ENCODE measurements around the gene CSHL1.

Gene CSHL1

GRCh38 chr17:63944736-63945499 is 33.9 kb upstream of the CSHL1 start:
- H3K36me3 ChIP-seq (ENCODE audit: control insufficient read depth, insufficient read depth, low read length) = no peaks in the 10 kb centered on the region

GRCh38 chr17:63943745-63944144 is 32.7 kb upstream of the CSHL1 start:
- peaks cover 3% of the 10 kb centered on the region for H3K4me1 ChIP-seq
- H3K9ac ChIP-seq = no peak overlapping the region
- no peak overlapping the region for H3K27ac ChIP-seq
- H2AFZ ChIP-seq = no peak overlapping the region
- no peaks in the 10 kb centered on the region for H3K79me2 ChIP-seq
- H3K27me3 ChIP-seq (ENCODE audit: control insufficient read depth, insufficient read depth, low read length) = no peaks in the 10 kb centered on the region
- no peak overlapping the region for H3K4me3 ChIP-seq (ENCODE audit: low read depth, low read length)
- no peak for TF ChIP-seq CTCF (IDR thresholded peaks at IDR 0.05)
- H3K4me2 ChIP-seq (ENCODE audit: low read length) = no peak overlapping the region
- no peaks in the 10 kb centered on the region for H3K36me3 ChIP-seq (ENCODE audit: control insufficient read depth, insufficient read depth, low read length)
- H3K9me3 ChIP-seq (ENCODE audit: control insufficient read depth, low read length) = no peaks in the 10 kb centered on the region

More at GRCh38 chr17:63944736-63945499, 33.9 kb upstream of the CSHL1 start:
- Histone ChIP-seq H3K4me1 (peaks cover 3% of the 10 kb centered on the region), H2AFZ (no peak overlapping the region), H3K4me2 (ENCODE audit: low read length) (no peak overlapping the region), H3K79me2 (no peaks in the 10 kb centered on the region), H3K27ac (no peak overlapping the region), H3K9me3 (ENCODE audit: control insufficient read depth, low read length) (no peaks in the 10 kb centered on the region), H3K9ac (no peak overlapping the region), H3K27me3 (ENCODE audit: control insufficient read depth, insufficient read depth, low read length) (no peaks in the 10 kb centered on the region), H3K4me3 (ENCODE audit: low read depth, low read length) (no peak overlapping the region)
- no peak for TF ChIP-seq CTCF (IDR thresholded peaks at IDR 0.05)

- no peak overlapping the region for H3K4me3 ChIP-seq (ENCODE audit: low read depth, low read length)
- H3K4me2 ChIP-seq (ENCODE audit: low read length) = no peak overlapping the region
- H3K9me3 ChIP-seq (ENCODE audit: control insufficient read depth, low read length) = no peaks in the 10 kb centered on the region
- H3K27me3 ChIP-seq (ENCODE audit: control insufficient read depth, insufficient read depth, low read length) = no peaks in the 10 kb centered on the region
- no peaks in the 10 kb centered on the region for H3K36me3 ChIP-seq (ENCODE audit: control insufficient read depth, insufficient read depth, low read length)
- no peak overlapping the region for H2AFZ ChIP-seq
- H3K79me2 ChIP-seq = no peaks in the 10 kb centered on the region
- H3K4me1 ChIP-seq = peaks cover 3% of the 10 kb centered on the region
- no peak for TF ChIP-seq CTCF (IDR thresholded peaks at IDR 0.05)
- no peak overlapping the region for H3K27ac ChIP-seq
- H3K9ac ChIP-seq = no peak overlapping the region
Measured at GRCh38 chr17:63942309-63942985, 31.4 kb upstream of the CSHL1 start.

GRCh38 chr17:63941751-63942150 is 30.7 kb upstream of the CSHL1 start:
- Histone ChIP-seq H2AFZ (no peak overlapping the region), H3K4me2 (ENCODE audit: low read length) (no peak overlapping the region), H3K36me3 (ENCODE audit: control insufficient read depth, insufficient read depth, low read length) (no peaks in the 10 kb centered on the region), H3K4me1 (peaks cover 3% of the 10 kb centered on the region), H3K9me3 (ENCODE audit: control insufficient read depth, low read length) (no peaks in the 10 kb centered on the region), H3K9ac (no peak overlapping the region), H3K27me3 (ENCODE audit: control insufficient read depth, insufficient read depth, low read length) (no peaks in the 10 kb centered on the region), H3K27ac (no peak overlapping the region), H3K79me2 (no peaks in the 10 kb centered on the region), H3K4me3 (ENCODE audit: low read depth, low read length) (no peak overlapping the region)
- no peak for TF ChIP-seq CTCF (IDR thresholded peaks at IDR 0.05)
